NCI-H82 treated with DMSO at 0.1 percent for 48 hours (cell line): Measurements from ENCODE around the gene CDC42SE2.

ENCODE experiments used
- DNase-seq: peaks from one replicate; lab custom pipeline; 2025; ENCODE audit not compliant: unreplicated experiment; lab: John Stamatoyannopoulos, UW

Gene CDC42SE2

GRCh38 chr5:131263648-131264450 is at the start of gene CDC42SE2:
Gene CDC42SE2 (plus strand): TSS chr5:131264053. CDS start chr5:131359494, 95,441 bp downstream.
- DNase-seq, result peak; percentile 40

DNA sequence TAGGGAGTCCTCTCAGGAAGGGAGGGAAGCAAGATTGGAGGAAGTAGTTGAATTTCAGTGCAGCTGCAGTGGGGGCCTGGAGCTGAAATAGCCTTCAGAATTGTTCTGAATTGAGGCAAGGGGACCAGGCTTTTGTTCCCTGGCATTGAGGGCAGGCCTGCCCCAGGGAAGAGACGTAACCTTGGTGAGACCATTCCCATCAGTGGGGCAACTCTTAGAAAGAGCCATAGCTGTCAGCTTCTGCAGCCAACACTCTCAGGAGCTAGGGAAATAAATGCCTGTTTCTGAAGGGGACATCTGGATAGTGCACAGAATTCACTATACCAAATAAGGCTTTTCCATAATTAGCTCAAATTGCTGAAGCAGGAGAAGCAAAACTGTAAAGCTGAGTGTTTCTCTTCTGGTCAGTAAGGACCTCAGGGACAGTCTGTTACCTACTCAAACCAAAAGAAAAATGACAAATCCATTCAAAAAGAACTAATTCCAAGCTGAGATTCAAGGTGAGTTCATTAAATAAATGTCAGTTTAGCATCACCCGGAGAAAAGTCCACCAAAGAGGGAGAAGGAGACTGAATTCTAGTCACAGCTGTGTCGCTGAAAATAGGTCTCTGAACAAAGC is 49.1 kb upstream of the CDC42SE2 start:
- DNase-seq, result no peak

DNA sequence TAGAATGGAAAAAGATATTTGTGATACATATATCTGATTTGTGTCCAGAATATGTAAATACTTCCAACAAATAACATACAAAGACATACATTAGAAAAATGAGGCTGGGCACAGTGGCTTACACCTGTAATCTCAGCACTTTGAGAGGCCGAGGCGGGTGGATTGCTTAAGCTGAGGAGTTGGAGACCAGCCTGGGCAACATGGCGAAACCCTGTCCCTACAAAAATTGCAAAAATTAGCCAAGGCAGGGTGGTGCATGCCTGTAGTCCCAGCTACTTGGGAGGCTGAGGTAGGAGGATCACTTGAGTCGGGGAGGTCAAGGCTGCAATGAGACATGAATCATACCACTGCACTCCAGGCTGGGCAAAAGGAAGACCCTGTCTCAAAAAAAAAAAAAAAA is 46.1 kb upstream of the CDC42SE2 start:
- no peak for DNase-seq

DNA sequence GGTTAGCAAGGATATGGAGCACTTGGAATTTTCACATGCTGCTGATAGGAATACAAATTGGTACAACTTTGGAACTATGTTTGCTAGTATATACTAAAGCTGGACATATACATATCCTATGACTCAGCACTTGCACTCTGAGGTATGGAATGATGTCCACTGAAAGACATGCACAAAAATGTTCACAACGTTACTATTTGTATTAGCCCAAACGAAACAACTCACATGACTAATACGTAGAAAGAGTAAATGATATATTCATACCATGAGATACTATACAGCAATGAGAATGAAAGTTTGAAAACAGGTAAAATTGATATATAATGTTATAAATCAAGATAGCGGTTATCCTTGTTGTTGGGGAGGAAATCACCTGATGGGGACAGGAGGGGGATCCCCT is 45.5 kb upstream of the CDC42SE2 start:
- DNase-seq, result no peak

- no peak for DNase-seq
Observed at GRCh38 chr5:131220566-131220965, 43.3 kb upstream of the CDC42SE2 start.

DNA sequence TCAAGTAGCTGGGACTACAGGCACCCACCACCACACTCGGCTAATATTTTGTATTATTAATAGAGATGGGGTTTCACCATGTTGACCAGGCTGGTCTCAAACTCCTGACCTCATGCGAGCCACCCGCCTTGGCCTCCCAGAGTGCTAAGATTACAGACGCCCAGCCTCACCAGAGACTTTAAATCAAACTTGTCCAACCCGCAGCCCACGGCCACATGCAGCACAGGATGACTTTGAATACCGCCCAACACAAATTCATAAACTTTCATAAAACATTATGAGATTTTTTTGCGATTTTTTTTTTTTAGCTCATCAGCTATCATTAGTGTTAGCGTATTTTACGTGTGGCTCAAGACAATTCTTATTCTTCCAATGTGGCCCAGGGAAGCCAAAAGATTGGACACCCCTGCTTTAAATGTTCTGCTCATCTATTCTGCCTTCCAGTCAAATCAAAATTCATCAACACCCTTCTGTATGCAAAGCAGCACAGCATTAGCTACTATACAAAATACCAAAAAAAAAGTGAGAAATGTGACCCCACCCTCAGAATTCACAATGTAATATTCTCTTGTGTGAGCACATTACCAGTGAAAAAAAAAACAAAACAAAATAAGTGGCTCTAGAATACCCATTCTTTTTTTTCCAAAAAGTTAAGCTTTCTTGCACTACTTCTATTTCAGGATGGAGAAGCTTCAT is 42.7 kb upstream of the CDC42SE2 start:
- DNase-seq, result no peak

DNA sequence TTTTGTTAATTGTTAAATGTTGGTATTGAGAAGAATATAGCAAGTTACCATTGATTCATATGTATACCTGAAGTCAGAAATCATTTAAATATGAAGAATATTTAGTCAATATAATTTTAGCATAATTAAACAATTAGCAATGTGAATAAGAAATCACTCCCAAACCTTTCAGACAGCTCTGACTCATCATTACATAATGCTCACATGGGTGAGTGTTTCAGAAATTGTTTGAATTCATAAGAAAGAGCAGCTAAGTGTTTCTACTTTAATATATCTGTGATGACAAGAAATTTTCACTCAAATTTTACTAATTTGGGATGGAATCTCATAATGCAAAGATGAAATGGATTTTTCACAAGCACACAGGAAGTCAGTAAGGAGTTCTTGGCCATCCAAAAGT is 42.0 kb upstream of the CDC42SE2 start:
- no peak for DNase-seq

- DNase-seq, result no peak
Observed at GRCh38 chr5:131222731-131223130, 41.1 kb upstream of the CDC42SE2 start.

GRCh38 chr5:131223751-131224386 is 40.0 kb upstream of the CDC42SE2 start:
- DNase-seq, result no peak

DNA sequence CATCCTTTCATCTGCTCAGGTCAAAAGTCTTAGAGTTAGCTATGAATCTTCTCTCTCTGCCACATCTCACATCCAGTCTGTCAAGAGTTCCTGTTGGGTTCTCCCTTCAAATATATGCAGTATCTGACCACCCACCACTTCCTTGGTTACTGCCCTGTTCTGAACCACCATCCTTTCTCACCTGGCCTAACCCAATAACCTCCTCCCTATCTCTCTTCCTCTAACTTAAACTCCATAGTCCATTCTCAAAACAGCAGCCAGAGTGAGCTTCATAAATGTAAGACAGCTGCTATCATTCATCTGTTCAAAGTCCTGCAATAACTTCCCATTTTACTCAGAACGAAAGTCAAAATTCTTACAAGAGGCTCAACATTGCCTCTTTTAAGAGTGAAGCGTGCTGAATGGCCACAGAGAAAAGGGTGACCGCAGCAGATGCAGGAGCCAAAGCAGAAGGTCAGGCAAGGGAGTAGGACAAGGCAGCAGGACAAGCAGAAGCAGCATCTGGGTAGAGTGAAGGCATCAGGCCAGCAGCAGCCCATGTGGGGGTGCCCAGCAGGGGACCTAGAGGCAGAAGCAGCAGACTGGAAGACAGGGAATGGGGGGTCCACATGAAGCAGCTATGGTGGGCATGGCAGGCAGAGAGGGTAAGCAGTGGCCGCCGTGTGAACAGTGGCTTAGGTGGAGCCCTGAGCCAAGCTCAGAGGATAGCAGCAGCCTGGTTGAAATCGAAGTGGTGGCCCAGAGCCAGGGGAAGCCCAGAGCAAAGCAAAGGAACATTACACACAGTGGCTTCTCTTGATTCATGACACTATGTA is 39.3 kb upstream of the CDC42SE2 start:
- DNase-seq, result no peak

DNA sequence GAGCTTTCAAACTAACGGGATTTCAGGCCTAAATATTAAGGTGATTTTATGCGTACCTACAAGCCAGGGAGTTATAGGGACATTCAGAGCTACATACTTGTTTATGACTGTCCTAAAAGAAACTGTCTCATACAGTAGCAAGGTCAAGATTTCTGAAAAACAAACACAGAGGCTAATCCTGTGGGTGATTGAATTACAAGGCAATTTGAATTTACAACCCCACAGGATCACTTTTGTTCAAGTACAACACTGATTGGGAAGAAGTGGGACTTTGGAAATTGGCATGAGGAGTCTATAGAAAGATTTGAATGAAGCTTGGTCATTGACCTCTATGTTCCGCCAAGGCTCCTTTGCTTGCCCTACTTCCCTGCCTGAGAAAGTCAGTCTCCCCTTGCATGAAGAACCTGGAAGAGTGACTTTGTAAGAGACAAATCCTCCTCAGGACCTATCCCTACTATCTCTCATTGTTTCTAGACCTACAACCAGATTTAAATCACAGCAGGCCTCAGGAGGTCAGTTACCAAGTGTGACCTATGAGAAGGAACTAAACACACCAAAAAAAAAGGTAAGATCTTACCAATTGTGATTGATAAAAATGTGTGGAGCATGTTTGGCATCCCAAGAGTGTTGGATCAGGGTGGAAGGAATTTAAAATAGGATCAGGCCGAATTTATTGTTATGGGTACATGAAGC is 38.4 kb upstream of the CDC42SE2 start:
- no peak for DNase-seq

DNA sequence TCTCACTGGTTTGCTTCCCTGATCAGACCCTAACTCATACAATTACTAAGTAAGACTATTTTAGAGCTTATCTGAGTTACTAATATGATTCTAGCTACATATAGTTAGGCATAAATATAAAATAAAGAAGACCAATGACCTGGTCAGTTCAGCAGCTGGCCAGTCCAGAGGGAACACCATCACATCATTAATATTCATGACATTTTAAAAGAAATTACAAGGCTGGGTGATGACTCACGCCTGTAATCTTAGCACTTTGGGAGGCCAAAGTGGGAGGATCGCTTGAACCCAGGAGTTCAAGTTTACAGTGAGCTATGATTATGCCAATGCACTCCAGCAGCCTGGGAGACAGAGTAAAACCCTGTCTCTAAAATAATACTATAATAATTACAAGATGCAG is 37.0 kb upstream of the CDC42SE2 start:
- DNase-seq, result no peak

- DNase-seq, result no peak
Observed at GRCh38 chr5:131228646-131229045, 35.2 kb upstream of the CDC42SE2 start.

GRCh38 chr5:131229623-131230022 is 34.2 kb upstream of the CDC42SE2 start:
- DNase-seq, result no peak

- no peak for DNase-seq
Observed at GRCh38 chr5:131230406-131230805, 33.4 kb upstream of the CDC42SE2 start.

DNA sequence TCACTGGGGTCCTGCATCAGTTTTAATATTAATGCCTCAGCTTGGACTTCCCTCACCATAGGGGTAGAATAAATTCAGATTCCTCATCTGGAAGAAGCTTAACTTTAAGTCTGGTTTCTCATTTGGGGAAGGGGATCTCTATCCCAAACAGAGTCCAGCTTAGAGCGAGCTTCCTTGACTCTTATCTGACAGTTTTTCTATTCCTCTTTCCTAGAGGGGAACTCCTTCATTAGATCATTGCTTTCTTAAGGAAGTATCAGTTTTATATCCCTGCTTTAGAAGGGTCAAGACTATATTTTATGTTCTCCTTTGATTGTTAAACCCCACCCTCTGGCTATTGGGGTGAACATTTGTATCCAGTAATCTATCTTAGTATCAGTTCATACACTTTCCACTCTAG is 24.2 kb upstream of the CDC42SE2 start:
- DNase-seq, result no peak

DNA sequence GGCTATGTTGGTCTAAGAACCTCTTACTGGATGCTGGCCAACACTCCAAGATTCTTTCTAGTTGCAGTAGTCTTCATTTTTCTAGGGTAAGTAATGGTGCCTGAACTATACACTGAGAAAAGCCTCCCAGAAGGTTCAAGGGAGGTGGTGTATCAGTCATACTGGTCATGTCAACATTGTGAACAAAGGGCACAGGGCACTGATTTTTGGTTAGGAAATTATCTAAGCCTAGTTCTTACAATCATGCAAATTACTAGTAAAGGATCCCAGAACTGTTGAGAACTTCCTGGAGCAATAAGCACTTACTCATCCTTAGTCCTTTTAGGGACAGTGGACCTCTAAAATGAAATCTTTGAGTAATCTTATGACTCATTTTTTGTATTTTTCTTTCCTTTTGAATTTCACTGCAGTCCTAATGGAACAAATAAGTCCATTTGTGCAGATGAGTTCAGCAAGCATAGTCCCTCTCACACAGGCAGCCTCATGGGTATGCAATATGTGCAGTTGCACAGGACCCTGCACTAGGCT is 21.1 kb upstream of the CDC42SE2 start:
- DNase-seq, result no peak

DNA sequence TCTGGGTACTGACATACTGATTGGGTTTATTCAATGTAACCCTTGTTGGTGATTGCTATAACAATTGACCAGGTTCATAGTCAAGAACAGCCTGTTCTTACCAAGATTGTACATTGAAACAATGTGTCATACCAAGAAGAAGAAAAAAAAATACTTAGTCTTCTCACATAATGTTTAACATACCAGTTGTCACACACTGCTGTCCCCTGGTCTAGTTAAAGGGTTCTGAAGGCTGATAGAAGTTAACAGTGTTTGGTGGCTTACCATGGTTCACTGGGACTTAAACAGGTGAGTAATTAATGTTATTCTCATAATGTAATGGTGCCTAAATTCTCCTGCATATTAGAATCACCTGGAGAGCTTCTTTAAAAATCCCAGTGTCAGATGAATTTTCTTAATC is 18.5 kb upstream of the CDC42SE2 start:
- DNase-seq, result no peak

GRCh38 chr5:131245948-131246347 is 17.9 kb upstream of the CDC42SE2 start:
- no peak for DNase-seq

GRCh38 chr5:131246504-131246903 is 17.3 kb upstream of the CDC42SE2 start:
- DNase-seq, result no peak
